NT2/D1 (cell line): ENCODE data around the gene TFRC.

Experiments
- SUZ12 ChIP-seq: IDR thresholded peaks from 2 replicates; pipeline ENCODE4 v1.6.1; 2011; ENCODE audit not compliant: insufficient read length, insufficient read depth; ENCODE audit errors: extremely low read depth
- YY1 ChIP-seq: IDR thresholded peaks from 2 replicates; pipeline ENCODE4 v1.6.1; 2011; ENCODE audit not compliant: insufficient read length, insufficient read depth
- ZNF274 ChIP-seq: IDR thresholded peaks from 2 replicates; pipeline ENCODE4 v1.6.1; 2011; ENCODE audit warnings: mild to moderate bottlenecking, low read depth, low read length

GRCh38 chr3:196020373-196020772, 61.5 kb downstream of the TFRC start:
- no peak for TF ChIP-seq ZNF274
- TF ChIP-seq SUZ12, result no peak
- no peak for TF ChIP-seq YY1
